HEK293 (cell line): ENCODE data around the gene WFS1.

Experiments used
- CTCF ChIA-PET: fragments of 350-600 bp; formaldehyde crosslinking; extraction: SDS; loops from one replicate; lab custom pipeline; 2021; ENCODE audit warnings: antibody characterized with exemption; lab: Yijun Ruan, JAX
- POLR2A ChIA-PET: fragments of 300-600 bp; formaldehyde crosslinking; extraction: SDS; loops from one replicate; lab custom pipeline; 2020; ENCODE audit warnings: antibody characterized with exemption, inconsistent platforms; lab: Yijun Ruan, JAX
- H3K27ac ChIP-seq: fragments of 200-500 bp; sonication (Bioruptor generic); 2 replicates; pipeline ENCODE4 v1.5.1; 2014; ENCODE audit warnings: low read depth, low read length, control low read depth, inconsistent platforms; ENCODE audit errors: extremely low read depth
- H3K36me3 ChIP-seq, 2 experiments: fragments of 200-500 bp in 1 of 2; sonication (Bioruptor generic) in 1 of 2; 1 replicate in 1 of 2; 2 replicates in 1 of 2; pipeline ENCODE4 v1.5.1; 2014 to 2017; ENCODE audit warnings: inconsistent platforms in 2 of 2, low read length in 2 of 2; ENCODE audit not compliant: control insufficient read depth in 2 of 2, insufficient read depth in 1 of 2
- H3K4me1 ChIP-seq: fragments of 200-500 bp; sonication (Bioruptor generic); 2 replicates; pipeline ENCODE4 v1.5.1; 2014; ENCODE audit warnings: mild to moderate bottlenecking, low read length, inconsistent platforms; ENCODE audit not compliant: control insufficient read depth, insufficient read depth
- H3K4me3 ChIP-seq: 2 replicates; pipeline ENCODE4 v1.5.1; 2011; ENCODE audit warnings: low read depth, mild to moderate bottlenecking, control low read depth, low read length, moderate library complexity
- H3K9me3 ChIP-seq: fragments of 200-500 bp; sonication (Bioruptor generic); 2 replicates; pipeline ENCODE4 v1.5.1; 2014; ENCODE audit warnings: low read depth, low read length, inconsistent platforms; ENCODE audit not compliant: control insufficient read depth, insufficient read depth
- EGR2 ChIP-seq: fragments of 450-650 bp; formaldehyde crosslinking; IDR thresholded peaks from 2 replicates; pipeline ENCODE4 v1.5.1; 2016; ENCODE audit warnings: low read depth, missing biosample characterization, missing genetic modification characterization
- GLI4 ChIP-seq: fragments of 450-650 bp; formaldehyde crosslinking; IDR thresholded peaks from 2 replicates; pipeline ENCODE4 v1.5.1; 2016; ENCODE audit warnings: missing biosample characterization, missing genetic modification characterization
- KLF1 ChIP-seq: fragments of 450-650 bp; formaldehyde crosslinking; IDR thresholded peaks from 2 replicates; pipeline ENCODE4 v1.5.1; 2016; ENCODE audit warnings: missing biosample characterization, missing genetic modification characterization
- KLF16 ChIP-seq: fragments of 450-650 bp; formaldehyde crosslinking; IDR thresholded peaks from 2 replicates; pipeline ENCODE4 v1.5.1; 2017; ENCODE audit warnings: missing biosample characterization, missing genetic modification characterization
- KLF8 ChIP-seq: fragments of 450-650 bp; formaldehyde crosslinking; IDR thresholded peaks from 2 replicates; pipeline ENCODE4 v1.5.1; 2016; ENCODE audit warnings: missing biosample characterization, missing genetic modification characterization
- SCRT1 ChIP-seq: fragments of 450-650 bp; formaldehyde crosslinking; IDR thresholded peaks from 2 replicates; pipeline ENCODE4 v1.5.1; 2016; ENCODE audit warnings: missing biosample characterization, missing genetic modification characterization, borderline replicate concordance
- TCF7L2 ChIP-seq: IDR thresholded peaks from 2 replicates; pipeline ENCODE4 v1.6.1; 2011; ENCODE audit warnings: low read depth, mild to moderate bottlenecking, inconsistent platforms, low read length, moderate library complexity, borderline replicate concordance
- WT1 ChIP-seq: fragments of 450-650 bp; formaldehyde crosslinking; IDR thresholded peaks from 2 replicates; pipeline ENCODE4 v1.5.1; 2016; ENCODE audit warnings: missing biosample characterization, missing genetic modification characterization
- ZBTB20 ChIP-seq: fragments of 450-650 bp; formaldehyde crosslinking; IDR thresholded peaks from 2 replicates; pipeline ENCODE4 v1.5.1; 2016; ENCODE audit warnings: missing biosample characterization, missing genetic modification characterization
- ZBTB48 ChIP-seq: fragments of 450-650 bp; formaldehyde crosslinking; IDR thresholded peaks from 2 replicates; pipeline ENCODE4 v1.5.1; 2016; ENCODE audit warnings: missing biosample characterization, missing genetic modification characterization
- ZBTB8A ChIP-seq: fragments of 450-650 bp; formaldehyde crosslinking; IDR thresholded peaks from 2 replicates; pipeline ENCODE4 v1.5.1; 2016; ENCODE audit warnings: missing biosample characterization, missing genetic modification characterization
- ZIC2 ChIP-seq: fragments of 450-650 bp; formaldehyde crosslinking; IDR thresholded peaks from 2 replicates; pipeline ENCODE4 v1.5.1; 2016; ENCODE audit warnings: missing biosample characterization, missing genetic modification characterization
- ZNF114 ChIP-seq: fragments of 450-650 bp; formaldehyde crosslinking; IDR thresholded peaks from 2 replicates; pipeline ENCODE4 v1.5.0; 2017; ENCODE audit warnings: missing biosample characterization, missing genetic modification characterization
- ZNF138 ChIP-seq: fragments of 450-650 bp; formaldehyde crosslinking; IDR thresholded peaks from 2 replicates; pipeline ENCODE4 v1.5.1; 2016; ENCODE audit warnings: missing biosample characterization, missing genetic modification characterization, borderline replicate concordance
- ZNF146 ChIP-seq: fragments of 450-650 bp; formaldehyde crosslinking; IDR thresholded peaks from 2 replicates; pipeline ENCODE4 v1.5.1; 2016; ENCODE audit warnings: missing biosample characterization, missing genetic modification characterization
- ZNF157 ChIP-seq: fragments of 450-650 bp; formaldehyde crosslinking; IDR thresholded peaks from 2 replicates; pipeline ENCODE4 v1.5.1; 2016; ENCODE audit warnings: missing biosample characterization, missing genetic modification characterization
- ZNF2 ChIP-seq: fragments of 450-650 bp; formaldehyde crosslinking; IDR thresholded peaks from 2 replicates; pipeline ENCODE4 v1.5.1; 2016; ENCODE audit warnings: missing biosample characterization, missing genetic modification characterization
- ZNF202 ChIP-seq: fragments of 450-650 bp; formaldehyde crosslinking; IDR thresholded peaks from 2 replicates; pipeline ENCODE4 v1.5.1; 2016; ENCODE audit warnings: missing biosample characterization, missing genetic modification characterization, borderline replicate concordance
- ZNF221 ChIP-seq: fragments of 450-650 bp; formaldehyde crosslinking; IDR thresholded peaks from 2 replicates; pipeline ENCODE4 v1.5.1; 2017; ENCODE audit warnings: missing biosample characterization, missing genetic modification characterization, borderline replicate concordance
- ZNF223 ChIP-seq: fragments of 450-650 bp; formaldehyde crosslinking; IDR thresholded peaks from 2 replicates; pipeline ENCODE4 v1.5.1; 2016; ENCODE audit warnings: missing biosample characterization, missing genetic modification characterization
- ZNF518A ChIP-seq: fragments of 450-650 bp; formaldehyde crosslinking; conservative IDR thresholded peaks from 2 replicates; pipeline ENCODE4 v1.5.1; 2016; ENCODE audit warnings: low read depth, missing biosample characterization, missing genetic modification characterization
- ZNF529 ChIP-seq: fragments of 450-650 bp; formaldehyde crosslinking; IDR thresholded peaks from 2 replicates; pipeline ENCODE4 v1.5.1; 2017; ENCODE audit warnings: missing genetic modification characterization, missing biosample characterization; ENCODE audit not compliant: insufficient replicate concordance
- ZNF555 ChIP-seq: fragments of 450-650 bp; formaldehyde crosslinking; conservative IDR thresholded peaks from 2 replicates; pipeline ENCODE4 v1.5.1; 2017; ENCODE audit warnings: missing biosample characterization, mild to moderate bottlenecking, missing genetic modification characterization, inconsistent platforms
- ZNF596 ChIP-seq: fragments of 450-650 bp; IDR thresholded peaks from 2 replicates; pipeline ENCODE4 v1.5.0; 2018; ENCODE audit warnings: missing biosample characterization, mild to moderate bottlenecking, missing genetic modification characterization, moderate library complexity
- ZNF623 ChIP-seq: fragments of 450-650 bp; formaldehyde crosslinking; IDR thresholded peaks from 2 replicates; pipeline ENCODE4 v1.5.1; 2016; ENCODE audit warnings: missing biosample characterization, missing genetic modification characterization
- ZNF626 ChIP-seq: fragments of 450-650 bp; sonication (Bioruptor Pico); formaldehyde crosslinking; IDR thresholded peaks from 2 replicates; pipeline ENCODE4 v1.5.1; 2018; ENCODE audit warnings: missing biosample characterization, missing genetic modification characterization, inconsistent platforms
- TF ChIP-seq, protein P1 (sequence below): fragments of 450-650 bp; formaldehyde crosslinking; IDR thresholded peaks from 2 replicates; pipeline ENCODE4 v1.5.1; 2016; ENCODE audit warnings: missing biosample characterization, missing genetic modification characterization
- TF ChIP-seq, protein P2 (sequence below): fragments of 450-650 bp; formaldehyde crosslinking; IDR thresholded peaks from 2 replicates; pipeline ENCODE4 v1.5.1; 2017; ENCODE audit warnings: missing biosample characterization, missing genetic modification characterization
- TF ChIP-seq, protein P3 (sequence below): fragments of 450-650 bp; formaldehyde crosslinking; IDR thresholded peaks from 2 replicates; pipeline ENCODE4 v1.5.1; 2016; ENCODE audit warnings: missing biosample characterization, missing genetic modification characterization

WFS1 gene

GRCh38 chr4:6232836-6233785, 36.5 kb upstream of the WFS1 start:
- Histone ChIP-seq H3K9me3 (no peaks in the 10 kb centered on the region), H3K4me3 (no peak overlapping the region), H3K27ac (no peak overlapping the region), H3K36me3 (no peaks in the 10 kb centered on the region), H3K4me1 (no peaks in the 10 kb centered on the region)
- TF ChIP-seq KLF16 (tag by site-specific recombination), result no peak
- no peak for TF ChIP-seq ZNF2
- TF ChIP-seq ZNF146, result no peak
- no peak for TF ChIP-seq ZNF202 (tag by site-specific recombination)
- TF ChIP-seq ZNF138, result no peak
- TF ChIP-seq ZNF529, result no peak
- no peak for TF ChIP-seq KLF8 (tag by site-specific recombination)
- no peak for TF ChIP-seq TCF7L2
- TF ChIP-seq, protein P1, sequence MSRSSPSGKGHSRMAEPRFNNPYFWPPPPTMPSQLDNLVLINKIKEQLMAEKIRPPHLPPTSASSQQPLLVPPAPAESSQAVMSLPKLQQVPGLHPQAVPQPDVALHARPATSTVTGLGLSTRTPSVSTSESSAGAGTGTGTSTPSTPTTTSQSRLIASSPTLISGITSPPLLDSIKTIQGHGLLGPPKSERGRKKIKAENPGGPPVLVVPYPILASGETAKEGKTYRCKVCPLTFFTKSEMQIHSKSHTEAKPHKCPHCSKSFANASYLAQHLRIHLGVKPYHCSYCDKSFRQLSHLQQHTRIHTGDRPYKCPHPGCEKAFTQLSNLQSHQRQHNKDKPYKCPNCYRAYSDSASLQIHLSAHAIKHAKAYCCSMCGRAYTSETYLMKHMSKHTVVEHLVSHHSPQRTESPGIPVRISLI (tag by site-specific recombination), result no peak
- no peak for TF ChIP-seq ZBTB20 (tag by site-specific recombination)
- TF ChIP-seq ZNF596 (tag by site-specific recombination), result no peak
- no peak for TF ChIP-seq EGR2 (tag by site-specific recombination)
- TF ChIP-seq ZNF221 (tag by site-specific recombination), result no peak
- no peak for TF ChIP-seq ZNF114 (tag by site-specific recombination)
- TF ChIP-seq WT1 (tag by site-specific recombination), result no peak
- TF ChIP-seq ZBTB8A, result no peak
- no peak for TF ChIP-seq ZNF555 (tag by site-specific recombination)
- ChIA-PET POLR2A (no interaction called here), CTCF (no interaction called here)

GRCh38 chr4:6233929-6234328, 35.7 kb upstream of the WFS1 start:
- Histone ChIP-seq H3K27ac (no peak overlapping the region), H3K4me3 (no peak overlapping the region), H3K9me3 (no peaks in the 10 kb centered on the region), H3K36me3 (no peaks in the 10 kb centered on the region), H3K4me1 (no peaks in the 10 kb centered on the region)
- POLR2A ChIA-PET, result no interaction called here
- CTCF ChIA-PET, result no interaction called here
- TF ChIP-seq ZNF623 (tag by site-specific recombination) (no peak), KLF8 (tag by site-specific recombination) (no peak), ZIC2 (tag by site-specific recombination) (no peak), ZNF157 (tag by site-specific recombination) (no peak), ZNF626 (tag by site-specific recombination) (no peak), KLF1 (tag by site-specific recombination) (no peak), ZBTB48 (no peak), SCRT1 (tag by site-specific recombination) (no peak), GLI4 (tag by site-specific recombination) (no peak), ZNF518A (tag by site-specific recombination) (no peak), ZNF223 (tag by site-specific recombination) (no peak)
- TF ChIP-seq, protein P2, sequence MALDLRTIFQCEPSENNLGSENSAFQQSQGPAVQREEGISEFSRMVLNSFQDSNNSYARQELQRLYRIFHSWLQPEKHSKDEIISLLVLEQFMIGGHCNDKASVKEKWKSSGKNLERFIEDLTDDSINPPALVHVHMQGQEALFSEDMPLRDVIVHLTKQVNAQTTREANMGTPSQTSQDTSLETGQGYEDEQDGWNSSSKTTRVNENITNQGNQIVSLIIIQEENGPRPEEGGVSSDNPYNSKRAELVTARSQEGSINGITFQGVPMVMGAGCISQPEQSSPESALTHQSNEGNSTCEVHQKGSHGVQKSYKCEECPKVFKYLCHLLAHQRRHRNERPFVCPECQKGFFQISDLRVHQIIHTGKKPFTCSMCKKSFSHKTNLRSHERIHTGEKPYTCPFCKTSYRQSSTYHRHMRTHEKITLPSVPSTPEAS (tag by site-specific recombination), result no peak
- TF ChIP-seq, protein P3, sequence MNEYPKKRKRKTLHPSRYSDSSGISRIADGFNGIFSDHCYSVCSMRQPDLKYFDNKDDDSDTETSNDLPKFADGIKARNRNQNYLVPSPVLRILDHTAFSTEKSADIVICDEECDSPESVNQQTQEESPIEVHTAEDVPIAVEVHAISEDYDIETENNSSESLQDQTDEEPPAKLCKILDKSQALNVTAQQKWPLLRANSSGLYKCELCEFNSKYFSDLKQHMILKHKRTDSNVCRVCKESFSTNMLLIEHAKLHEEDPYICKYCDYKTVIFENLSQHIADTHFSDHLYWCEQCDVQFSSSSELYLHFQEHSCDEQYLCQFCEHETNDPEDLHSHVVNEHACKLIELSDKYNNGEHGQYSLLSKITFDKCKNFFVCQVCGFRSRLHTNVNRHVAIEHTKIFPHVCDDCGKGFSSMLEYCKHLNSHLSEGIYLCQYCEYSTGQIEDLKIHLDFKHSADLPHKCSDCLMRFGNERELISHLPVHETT (tag by site-specific recombination), result no peak
